Anterior cingulate cortex (tissue), 58 donors: ENCODE results near the gene ZNF501.
A peak's percentile ranks its signal among the peaks of the same experiment; 100 is the strongest.

Source experiments
- DNase-seq, 58 donors: peaks; one replicate each; lab custom pipeline; 2025; lab: John Stamatoyannopoulos, UW

ZNF501 gene

GRCh38 chr3:44729384-44729910 lies at the start of gene ZNF501:
Gene ZNF501 (plus strand): TSS chr3:44729635. CDS start chr3:44734422, 4,787 bp downstream.
- peak; percentile 3 to 93 (median 78) for DNase-seq

GRCh38 chr3:44680921-44681455 lies 48.4 kb upstream of the ZNF501 start:
- DNase-seq, result no peak

GRCh38 chr3:44682182-44682896 lies 47.1 kb upstream of the ZNF501 start:
- DNase-seq, result no peak

GRCh38 chr3:44685128-44685800 lies 44.2 kb upstream of the ZNF501 start:
- DNase-seq, result peak in 54 of 58 donors; percentile 8 to 79 (median 43)

- no peak for DNase-seq
These were observed 41.5 kb upstream of the ZNF501 start for GRCh38 chr3:44687898-44688297.

- peak; percentile 9 to 95 (median 80) for DNase-seq
These were observed 16.9 kb upstream of the ZNF501 start, which contains the start of gene ZNF502 for GRCh38 chr3:44712455-44713075. Gene ZNF502 (plus strand): TSS chr3:44712660. CDS start chr3:44720262, 7,602 bp downstream.

- no peak for DNase-seq
These were observed 8.0 kb upstream of the ZNF501 start for GRCh38 chr3:44721231-44722102.

- no peak for DNase-seq
These were observed 7.4 kb upstream of the ZNF501 start for GRCh38 chr3:44722103-44722401.

GRCh38 chr3:44734646-44735168 lies 5.3 kb downstream of the ZNF501 start:
- DNase-seq, result no peak

GRCh38 chr3:44761101-44761423 lies 31.6 kb downstream of the ZNF501 start:
- DNase-seq, result no peak

GRCh38 chr3:44761424-44762169 lies 32.2 kb downstream of the ZNF501 start, which contains the start of the genes KIAA1143 and KIF15:
Gene KIAA1143 (minus strand): TSS chr3:44761619. CDS start chr3:44761602, 17 bp downstream.
Gene KIF15 (plus strand): TSS chr3:44761794. CDS start chr3:44761866, 72 bp downstream.
- DNase-seq, result peak; percentile 32 to 97 (median 89)

- no peak for DNase-seq
These were observed 32.8 kb downstream of the ZNF501 start for GRCh38 chr3:44762170-44762677.

GRCh38 chr3:44762690-44763089 lies 33.3 kb downstream of the ZNF501 start:
- DNase-seq, result no peak

- no peak for DNase-seq
These were observed 34.8 kb downstream of the ZNF501 start for GRCh38 chr3:44764248-44764647.

GRCh38 chr3:44771424-44772098 lies 42.1 kb downstream of the ZNF501 start:
- no peak for DNase-seq

- no peak for DNase-seq
These were observed 42.6 kb downstream of the ZNF501 start for GRCh38 chr3:44772099-44772442.

- no peak for DNase-seq
These were observed 53.5 kb downstream of the ZNF501 start for GRCh38 chr3:44782891-44783290.
